Activated CD8-positive, alpha-beta memory T cell treated with anti-CD3 and anti-CD28 coated beads, Interleukin-2, amount 50 U/mL, for 48 hours (primary cell): ENCODE measurements around the gene TIMM10.
"Not testable (repeated sequence)": the region's sequence is repeated elsewhere in the genome, so short reads cannot be mapped to it uniquely, and the experiment has no call there.

ENCODE experiments used
- DNase-seq: peaks from one replicate; pipeline ENCODE4 v3.0.0-alpha.2; 2020

Gene TIMM10

DNA sequence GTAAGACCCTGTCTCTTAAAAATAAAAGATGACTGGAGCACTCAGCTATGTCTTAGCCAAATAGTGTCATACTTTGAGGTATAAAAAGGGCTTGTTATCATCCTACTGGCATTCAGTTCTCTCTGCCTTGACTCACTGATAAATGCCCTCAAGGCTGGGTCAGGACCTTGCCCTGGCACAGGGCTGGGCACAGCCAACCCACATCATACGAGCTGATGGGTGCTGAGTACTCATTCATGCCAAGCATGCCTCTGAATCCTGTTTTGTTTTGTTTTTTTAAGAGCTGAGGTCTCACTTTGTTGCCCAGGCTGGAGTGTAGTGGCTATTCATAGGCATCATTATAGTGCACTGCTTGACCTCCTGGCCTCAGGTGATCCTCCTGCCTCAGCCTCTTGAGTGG, 8.8 kb upstream of the TIMM10 start:
- DNase-seq, result no peak

GRCh38 chr11:57536947-57537619, 6.5 kb upstream of the TIMM10 start, which contains the start of gene SMTNL1:
SMTNL1 (plus strand) TSS chr11:57537595; CDS start chr11:57542643, 5,048 bp downstream.
- no peak for DNase-seq

GRCh38 chr11:57534449-57534848, 3.9 kb upstream of the TIMM10 start:
- DNase-seq, result not testable (repeated sequence)

DNA sequence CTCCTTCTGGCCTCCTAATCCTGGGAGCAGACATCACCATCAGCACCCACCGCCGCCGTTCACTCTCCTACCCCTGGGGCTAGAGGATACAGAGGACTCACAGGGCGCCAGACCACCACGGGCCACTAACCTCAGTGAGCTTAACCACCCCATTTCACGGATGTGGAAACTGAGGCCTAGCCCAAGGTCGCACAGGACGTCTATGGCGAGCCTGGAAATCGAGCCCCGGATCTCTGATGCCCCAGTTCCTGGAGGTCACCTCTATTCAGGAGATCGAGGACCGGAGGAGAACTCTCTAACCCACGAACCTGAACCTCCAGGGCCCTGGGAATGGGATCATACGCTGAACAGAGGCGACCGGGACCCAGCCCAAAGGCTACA, 349 bp downstream of the TIMM10 start:
- DNase-seq, result peak; percentile 63

- no peak for DNase-seq
These were observed 1.5 kb downstream of the TIMM10 start for GRCh38 chr11:57529012-57529411.

GRCh38 chr11:57527056-57527631, 3.4 kb downstream of the TIMM10 start:
- peak; percentile 87 for DNase-seq

DNA sequence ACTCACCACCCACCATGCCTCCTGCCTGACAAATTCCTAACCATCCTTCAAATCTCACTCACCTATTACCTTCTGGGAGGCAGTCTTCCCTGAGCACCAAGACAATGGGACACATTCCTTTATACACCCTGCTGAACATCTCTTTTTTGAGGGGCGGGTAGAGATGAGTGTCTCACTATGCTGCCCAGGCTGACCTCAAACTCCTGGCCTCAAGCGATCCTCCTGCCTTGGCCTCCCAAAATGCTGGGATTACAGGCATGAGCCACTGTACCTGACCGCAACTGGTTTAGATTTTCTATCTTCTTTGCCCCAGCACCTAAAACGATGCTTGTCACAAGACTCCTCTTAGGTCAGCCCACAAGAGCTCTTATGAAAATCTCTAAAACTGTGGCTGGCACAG, 7.1 kb downstream of the TIMM10 start:
- DNase-seq, result no peak

DNA sequence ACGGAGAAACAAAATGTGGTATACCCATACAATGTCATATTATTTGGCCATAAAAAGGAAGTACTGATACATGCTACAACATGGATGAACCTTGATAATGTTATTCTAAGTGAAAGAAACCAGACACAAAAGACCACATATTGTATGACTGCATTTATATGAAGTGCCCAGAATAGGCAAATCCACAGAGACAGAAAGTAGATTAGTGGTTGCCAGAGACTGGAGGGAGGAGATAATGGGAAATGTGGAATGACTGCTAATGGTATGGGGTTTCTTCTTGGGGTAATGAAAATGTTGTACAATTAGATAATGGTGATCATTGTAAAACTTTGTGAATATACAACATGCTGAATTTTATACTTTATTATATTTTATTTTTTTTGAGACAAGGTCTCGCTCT, 9.4 kb downstream of the TIMM10 start:
- no peak for DNase-seq

DNA sequence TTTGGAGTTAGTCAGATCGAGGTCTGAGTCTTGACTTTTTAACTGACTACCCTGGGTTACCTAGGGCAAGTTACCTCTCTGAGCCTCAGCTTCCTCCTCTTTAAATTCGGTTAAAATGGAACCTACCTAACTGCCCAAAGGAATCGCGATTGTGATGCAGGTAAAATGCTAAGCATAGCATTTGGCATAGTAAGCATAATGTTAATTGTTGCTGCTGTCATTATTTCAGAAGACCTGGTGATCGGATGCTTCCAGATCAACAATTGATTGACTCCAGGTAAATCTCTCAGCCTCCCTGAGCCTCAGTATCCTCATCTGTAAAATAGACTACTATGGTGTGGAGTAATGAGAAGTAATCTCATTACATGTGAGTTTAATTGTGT, 14.5 kb downstream of the TIMM10 start:
- DNase-seq, result no peak

DNA sequence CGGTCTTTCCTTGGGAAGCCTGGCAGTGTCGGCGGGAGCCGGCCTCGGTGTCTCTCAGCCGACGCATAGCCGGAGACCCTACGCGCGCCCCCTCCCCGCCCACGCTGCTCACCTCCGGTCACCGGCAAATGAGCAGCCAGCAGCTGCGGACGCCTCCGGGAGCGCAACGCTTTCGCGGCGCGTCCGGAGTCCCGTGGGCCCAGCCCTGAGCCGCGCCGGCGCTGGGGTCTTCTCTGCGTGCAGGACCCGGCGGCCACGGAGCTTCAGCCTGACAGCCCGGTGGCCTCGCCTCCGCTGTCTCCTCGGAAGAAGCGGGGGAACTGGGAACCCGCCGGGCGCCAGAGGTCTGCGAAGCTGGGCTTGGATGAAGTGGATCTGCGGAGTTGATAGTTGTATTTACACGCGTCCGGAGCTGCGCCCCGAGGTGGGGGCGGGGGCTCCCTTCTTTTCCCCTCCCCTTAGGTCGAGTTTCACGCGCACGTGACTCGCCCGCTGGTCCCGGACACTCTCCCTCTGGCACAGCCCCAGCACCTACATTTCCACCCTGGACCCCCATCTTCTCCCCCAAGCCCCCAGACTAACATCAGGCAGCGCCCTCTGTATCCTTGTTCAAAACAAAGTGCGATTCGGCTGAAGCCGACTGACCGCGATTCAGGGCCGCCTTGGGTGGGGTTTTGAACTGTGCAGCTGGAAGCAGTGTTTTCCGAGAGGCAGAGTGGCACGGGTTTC, 15.1 kb downstream of the TIMM10 start, which contains the start of gene SLC43A1:
TSS of gene SLC43A1 (minus strand) at position 371 of the 729 bp plus-strand sequence. CDS start 1,591 bp downstream, outside the sequence.
- peak; percentile 70 for DNase-seq

DNA sequence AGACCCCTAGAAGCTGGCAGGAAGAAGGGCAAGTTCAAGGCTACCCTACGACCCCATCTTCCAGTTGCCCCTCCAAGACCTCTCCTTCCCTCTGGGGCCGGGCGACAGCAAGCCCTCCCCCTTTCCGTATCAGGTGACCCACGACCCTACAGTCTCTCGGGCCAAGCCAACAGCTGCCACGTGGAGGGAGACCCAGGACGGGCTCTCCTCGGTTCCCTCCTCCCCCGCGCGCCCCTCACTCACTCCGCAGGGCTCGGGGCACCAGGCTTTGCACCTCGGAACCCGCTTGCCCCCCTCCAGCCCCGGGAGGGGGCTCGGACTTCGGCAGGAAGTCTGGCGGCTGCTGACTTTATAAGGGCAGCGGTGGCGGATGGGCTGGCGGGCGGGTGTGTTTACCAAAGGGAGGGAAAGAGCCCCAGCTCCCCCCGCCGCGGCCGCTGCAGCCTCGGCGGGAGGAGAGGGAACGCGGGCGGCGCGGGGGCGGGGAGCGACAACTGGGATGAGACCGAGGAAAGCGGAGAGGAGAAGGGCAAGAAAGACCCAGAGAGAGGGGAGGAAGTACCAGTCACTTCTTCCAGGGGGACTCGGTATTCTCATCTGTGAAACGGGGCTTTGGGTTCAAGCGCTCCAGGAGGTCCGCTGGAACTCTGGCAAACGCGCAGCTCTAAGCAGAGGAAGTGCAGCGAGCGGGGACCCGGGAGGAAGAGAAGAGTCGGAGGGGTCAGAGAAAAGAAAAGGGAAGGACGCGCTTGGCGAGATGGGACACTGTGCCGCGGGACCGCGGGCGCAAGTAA, 15.8 kb downstream of the TIMM10 start:
- peak; percentile 80 for DNase-seq

DNA sequence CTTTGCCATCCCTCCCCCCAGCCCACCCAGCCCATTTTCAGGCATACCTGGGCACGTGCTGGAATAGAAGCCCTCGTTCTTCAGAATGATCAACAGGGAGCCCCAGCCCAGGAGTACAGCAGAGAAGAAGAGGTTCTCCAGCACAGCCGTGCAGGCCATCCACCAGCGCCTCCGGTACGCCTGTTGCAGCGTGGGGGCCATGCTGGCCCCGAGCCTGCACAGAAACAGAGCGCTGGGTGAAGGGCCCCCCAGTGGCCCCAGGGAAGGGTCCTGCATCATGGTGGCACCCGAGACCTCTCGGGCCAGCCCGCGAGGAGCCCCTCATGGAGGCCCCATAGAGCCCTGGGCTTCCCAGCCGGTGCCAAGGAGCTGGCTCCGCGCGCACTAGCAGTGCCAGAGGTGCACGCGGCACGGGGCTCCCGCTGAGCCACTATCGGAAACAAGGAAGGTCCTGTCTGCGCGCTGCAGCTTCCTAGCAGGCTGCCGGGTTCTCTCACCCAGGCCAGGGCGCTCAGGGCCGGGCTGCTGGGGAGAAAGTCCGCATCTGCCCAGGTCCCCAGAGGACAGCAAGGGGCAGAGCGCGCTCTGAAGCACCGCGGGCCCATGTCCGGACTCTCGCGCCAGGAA, 16.5 kb downstream of the TIMM10 start:
- DNase-seq, result peak; percentile 74

GRCh38 chr11:57513452-57513795, 17.1 kb downstream of the TIMM10 start:
- no peak for DNase-seq

DNA sequence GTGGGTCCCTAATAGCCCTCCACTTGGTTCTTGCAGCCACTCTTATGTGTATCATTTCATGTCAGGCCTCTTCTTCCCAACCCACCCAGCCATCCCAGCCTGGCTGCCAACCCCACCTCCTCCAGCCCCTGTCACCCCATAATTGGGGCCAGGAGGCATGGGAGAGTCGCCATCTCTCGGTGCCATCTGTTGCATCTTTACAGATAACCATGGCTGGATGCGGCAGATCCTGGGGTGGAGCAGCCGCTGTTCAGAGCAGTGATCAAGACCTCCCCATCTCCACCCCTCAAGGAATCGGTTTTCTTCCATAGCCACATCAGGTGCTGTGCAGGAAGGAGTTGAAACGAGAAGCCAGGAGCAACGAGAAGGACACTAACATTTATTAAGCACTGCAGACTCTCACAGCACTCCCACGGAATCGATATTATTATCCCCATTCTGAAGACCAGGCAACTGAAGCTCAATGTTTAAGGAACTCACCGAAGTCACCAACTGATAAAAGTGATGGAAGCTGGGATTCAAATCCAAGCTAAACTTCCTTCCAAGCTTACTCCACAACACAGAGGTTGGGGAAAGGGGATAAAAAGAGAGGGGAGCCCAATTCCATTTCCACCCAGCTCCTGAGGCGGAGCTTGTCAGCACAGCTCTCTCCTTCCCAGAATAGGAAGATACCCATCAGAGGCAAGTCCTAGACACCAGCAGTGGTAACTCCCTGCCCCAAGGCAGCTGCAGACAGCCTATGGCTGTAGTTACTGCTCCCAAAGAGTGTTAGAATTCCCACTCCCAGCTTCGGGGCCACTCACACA, 17.7 kb downstream of the TIMM10 start:
- DNase-seq, result no peak

DNA sequence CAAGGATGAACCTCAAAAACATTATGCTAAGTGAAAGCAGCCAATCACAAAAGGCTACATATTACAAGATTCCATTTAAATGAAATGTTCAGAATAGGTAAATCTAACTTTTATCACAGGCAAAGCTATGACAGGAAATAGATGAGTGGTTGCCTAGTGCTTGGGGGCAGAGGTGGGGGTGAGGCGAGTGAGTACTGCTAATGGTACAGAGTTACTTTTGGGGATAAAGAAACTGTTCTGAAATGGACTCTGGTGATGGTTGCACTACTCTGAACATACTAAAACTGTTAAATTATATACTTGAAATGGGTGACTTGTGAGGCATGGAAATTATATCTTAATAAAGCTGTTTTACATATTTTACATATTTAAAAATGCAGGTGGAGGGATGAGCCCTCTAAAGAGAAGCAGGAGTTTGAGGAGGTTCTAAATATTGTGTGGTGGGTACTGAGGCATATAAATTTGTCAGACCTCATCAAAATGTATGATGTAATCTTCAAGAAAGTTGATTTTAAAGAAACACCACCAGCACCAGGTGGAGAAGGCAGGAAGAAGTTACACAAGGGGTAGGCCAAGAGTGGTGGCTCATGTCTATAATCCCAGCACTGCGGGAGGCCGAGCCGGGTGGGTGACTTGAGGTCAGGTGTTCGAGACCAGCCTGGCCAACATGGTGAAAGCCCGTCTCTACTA, 18.7 kb downstream of the TIMM10 start:
- no peak for DNase-seq

- DNase-seq, result no peak
These were observed 22.0 kb downstream of the TIMM10 start for GRCh38 chr11:57508341-57509170.

DNA sequence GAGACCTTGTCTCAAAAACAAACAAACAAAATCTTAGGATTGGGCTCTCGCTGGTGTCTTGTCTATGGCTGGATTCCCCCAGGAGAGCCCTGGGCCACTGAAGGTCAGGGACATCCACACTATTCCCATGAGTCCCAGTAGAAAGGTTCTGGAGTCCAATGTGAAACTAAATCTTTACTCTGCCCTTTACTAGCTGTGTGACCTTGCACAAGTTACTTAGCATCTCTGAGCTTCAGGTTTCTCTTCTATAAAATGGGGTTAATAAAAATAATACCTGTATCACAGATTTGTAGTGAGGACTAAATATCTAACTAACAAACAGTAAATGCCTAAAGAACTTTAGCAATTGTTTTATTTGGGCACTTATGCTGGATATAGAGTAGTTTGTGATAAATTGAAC, 24.0 kb downstream of the TIMM10 start:
- DNase-seq, result no peak

GRCh38 chr11:57504511-57504910, 26.0 kb downstream of the TIMM10 start:
- no peak for DNase-seq

GRCh38 chr11:57502870-57503269, 27.7 kb downstream of the TIMM10 start:
- no peak for DNase-seq

DNA sequence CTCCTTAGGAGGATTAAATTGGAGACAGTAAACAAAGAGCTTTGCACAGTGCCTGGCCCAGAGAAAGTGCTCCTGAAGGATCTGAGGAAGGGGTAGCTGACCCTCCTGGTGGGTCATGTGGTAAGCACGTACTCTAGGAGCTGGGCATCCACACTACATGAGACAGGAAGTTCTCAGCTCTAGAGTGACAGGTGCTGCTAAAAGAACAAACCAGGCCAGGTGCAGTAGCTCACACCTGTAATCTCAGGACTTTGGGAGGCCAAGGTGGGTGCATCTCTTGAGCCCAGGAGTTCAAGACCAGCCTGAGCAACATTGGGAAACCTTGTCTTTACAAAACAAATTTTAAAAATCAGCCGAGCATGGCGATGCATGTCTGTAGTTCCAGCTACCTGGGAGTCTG, 28.2 kb downstream of the TIMM10 start:
- no peak for DNase-seq
